HG03575 (cell line): ENCODE data around the gene POU2F3.

Experiments used
- ATAC-seq: cut with Tn5 transposase; IDR thresholded peaks from one replicate; pipeline ENCODE4 v1.9.1; 2021; ENCODE audit not compliant: unreplicated experiment, insufficient number of reproducible peaks, low FRiP score; ENCODE audit errors: extremely low read depth

The POU2F3 gene

GRCh38 chr11:120352405-120352804, 112.5 kb downstream of the POU2F3 start:
- no peak for ATAC-seq

GRCh38 chr11:120354068-120354467, 114.1 kb downstream of the POU2F3 start:
- ATAC-seq = no peak

- no peak for ATAC-seq
Observed at GRCh38 chr11:120354779-120355178, 114.8 kb downstream of the POU2F3 start.

- no peak for ATAC-seq
Observed at GRCh38 chr11:120357620-120358019, 117.7 kb downstream of the POU2F3 start.

GRCh38 chr11:120358729-120359128, 118.8 kb downstream of the POU2F3 start:
- ATAC-seq = no peak

GRCh38 chr11:120363436-120363835, 123.5 kb downstream of the POU2F3 start:
- ATAC-seq = no peak

- no peak for ATAC-seq
Observed at GRCh38 chr11:120365512-120365911, 125.6 kb downstream of the POU2F3 start.
